Nephron progenitor cell (in vitro differentiated cells): ENCODE measurements around the gene HSDL1.
A peak's percentile ranks its signal among the peaks of the same experiment; 100 is the strongest.

Experiments used
- DNase-seq: peaks from one replicate; pipeline ENCODE4 v3.0.0; 2021
- H3K27ac Mint-ChIP-seq: 2 replicates; pipeline ENCODE4 v1.8.0; 2021; ENCODE audit warnings: mild to moderate bottlenecking, moderate library complexity, mixed read lengths
- H3K27me3 Mint-ChIP-seq: 2 replicates; pipeline ENCODE4 v1.8.0; 2021; ENCODE audit warnings: mild to moderate bottlenecking, low read depth, mixed read lengths; ENCODE audit not compliant: poor library complexity
- H3K36me3 Mint-ChIP-seq: 2 replicates; pipeline ENCODE4 v1.8.0; 2021; ENCODE audit warnings: low read depth, mixed read lengths
- H3K4me1 Mint-ChIP-seq: 2 replicates; pipeline ENCODE4 v1.8.0; 2021; ENCODE audit warnings: mixed read lengths
- H3K4me3 Mint-ChIP-seq: 2 replicates; pipeline ENCODE4 v1.8.0; 2021; ENCODE audit warnings: mild to moderate bottlenecking, moderate library complexity, mixed read lengths
- H3K9me3 Mint-ChIP-seq: 2 replicates; pipeline ENCODE4 v1.8.0; 2021; ENCODE audit warnings: mild to moderate bottlenecking, moderate library complexity, mixed read lengths
- TF ChIP-seq, protein P1 (sequence below): fragments of 200-600 bp; sonication (generic); IDR thresholded peaks from 2 replicates; pipeline ENCODE4 v1.5.0; 2021; ENCODE audit warnings: antibody characterized with exemption

The HSDL1 gene

GRCh38 chr16:84093879-84094270, 51.1 kb downstream of the HSDL1 start:
- no peaks in the 10 kb centered on the region for H3K4me1 Mint-ChIP-seq
- H3K9me3 Mint-ChIP-seq, result no peaks in the 10 kb centered on the region
- no peak overlapping the region for H3K4me3 Mint-ChIP-seq
- H3K27me3 Mint-ChIP-seq, result no peaks in the 10 kb centered on the region
- peak overlapping the region; percentile 42 for H3K27ac Mint-ChIP-seq
- TF ChIP-seq, protein P1, sequence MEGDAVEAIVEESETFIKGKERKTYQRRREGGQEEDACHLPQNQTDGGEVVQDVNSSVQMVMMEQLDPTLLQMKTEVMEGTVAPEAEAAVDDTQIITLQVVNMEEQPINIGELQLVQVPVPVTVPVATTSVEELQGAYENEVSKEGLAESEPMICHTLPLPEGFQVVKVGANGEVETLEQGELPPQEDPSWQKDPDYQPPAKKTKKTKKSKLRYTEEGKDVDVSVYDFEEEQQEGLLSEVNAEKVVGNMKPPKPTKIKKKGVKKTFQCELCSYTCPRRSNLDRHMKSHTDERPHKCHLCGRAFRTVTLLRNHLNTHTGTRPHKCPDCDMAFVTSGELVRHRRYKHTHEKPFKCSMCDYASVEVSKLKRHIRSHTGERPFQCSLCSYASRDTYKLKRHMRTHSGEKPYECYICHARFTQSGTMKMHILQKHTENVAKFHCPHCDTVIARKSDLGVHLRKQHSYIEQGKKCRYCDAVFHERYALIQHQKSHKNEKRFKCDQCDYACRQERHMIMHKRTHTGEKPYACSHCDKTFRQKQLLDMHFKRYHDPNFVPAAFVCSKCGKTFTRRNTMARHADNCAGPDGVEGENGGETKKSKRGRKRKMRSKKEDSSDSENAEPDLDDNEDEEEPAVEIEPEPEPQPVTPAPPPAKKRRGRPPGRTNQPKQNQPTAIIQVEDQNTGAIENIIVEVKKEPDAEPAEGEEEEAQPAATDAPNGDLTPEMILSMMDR, result no peak
- H3K36me3 Mint-ChIP-seq, result peaks cover 60% of the 10 kb centered on the region
- DNase-seq, result no peak

DNA sequence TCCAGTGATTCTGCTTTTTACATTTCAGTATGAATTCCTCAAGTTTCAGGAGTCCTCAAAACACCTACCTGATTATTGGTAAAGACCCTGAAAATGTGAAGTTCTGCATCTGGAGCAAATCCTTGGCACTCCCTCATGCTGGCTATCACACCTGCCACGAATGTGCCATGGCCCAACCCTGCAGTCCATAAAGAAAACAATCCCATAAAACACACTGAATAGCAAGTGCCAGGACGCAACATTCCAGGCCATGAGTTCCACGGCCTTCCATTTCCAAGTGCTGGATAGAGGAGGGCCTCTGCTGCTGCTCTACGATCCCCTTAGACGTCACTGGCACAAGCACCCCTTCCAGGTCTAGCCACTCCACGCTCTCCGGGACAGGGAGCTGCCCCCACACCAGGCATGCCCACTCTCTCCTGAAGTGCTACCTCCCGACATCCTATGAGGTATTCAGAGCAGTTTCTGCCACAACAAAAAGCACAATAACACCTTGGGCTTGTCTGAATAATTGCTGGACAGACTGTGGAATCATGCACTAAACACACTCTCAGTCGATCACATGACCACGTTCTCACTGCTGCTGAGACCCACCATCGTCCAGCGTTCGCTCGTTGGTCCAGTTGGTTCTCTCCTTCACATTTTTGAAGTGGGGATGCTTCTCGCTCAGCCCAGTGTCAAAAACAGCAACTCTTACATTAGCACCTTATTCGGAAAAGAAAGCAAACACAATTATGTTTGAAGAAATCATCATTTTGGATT, 51.7 kb downstream of the HSDL1 start:
- no peak overlapping the region for H3K4me3 Mint-ChIP-seq
- no peaks in the 10 kb centered on the region for H3K4me1 Mint-ChIP-seq
- no peak for DNase-seq
- TF ChIP-seq, protein P1, result no peak
- peak overlapping the region; percentile 93 for H3K27ac Mint-ChIP-seq
- no peaks in the 10 kb centered on the region for H3K27me3 Mint-ChIP-seq
- no peaks in the 10 kb centered on the region for H3K9me3 Mint-ChIP-seq
- peaks cover 59% of the 10 kb centered on the region for H3K36me3 Mint-ChIP-seq

- no peaks in the 10 kb centered on the region for H3K9me3 Mint-ChIP-seq
- H3K4me3 Mint-ChIP-seq, result no peak overlapping the region
- DNase-seq, result no peak
- H3K4me1 Mint-ChIP-seq, result no peaks in the 10 kb centered on the region
- peaks cover 58% of the 10 kb centered on the region for H3K36me3 Mint-ChIP-seq
- H3K27ac Mint-ChIP-seq, result peak overlapping the region; percentile 17
- no peaks in the 10 kb centered on the region for H3K27me3 Mint-ChIP-seq
- TF ChIP-seq, protein P1, result no peak
These were observed 53.5 kb downstream of the HSDL1 start for GRCh38 chr16:84091460-84091859.

- H3K9me3 Mint-ChIP-seq, result no peaks in the 10 kb centered on the region
- H3K4me3 Mint-ChIP-seq, result no peak overlapping the region
- peaks cover 59% of the 10 kb centered on the region for H3K36me3 Mint-ChIP-seq
- no peaks in the 10 kb centered on the region for H3K27me3 Mint-ChIP-seq
- TF ChIP-seq, protein P1, result no peak
- H3K4me1 Mint-ChIP-seq, result no peaks in the 10 kb centered on the region
- no peak overlapping the region for H3K27ac Mint-ChIP-seq
- DNase-seq, result no peak
These were observed 54.8 kb downstream of the HSDL1 start for GRCh38 chr16:84090211-84090610.

DNA sequence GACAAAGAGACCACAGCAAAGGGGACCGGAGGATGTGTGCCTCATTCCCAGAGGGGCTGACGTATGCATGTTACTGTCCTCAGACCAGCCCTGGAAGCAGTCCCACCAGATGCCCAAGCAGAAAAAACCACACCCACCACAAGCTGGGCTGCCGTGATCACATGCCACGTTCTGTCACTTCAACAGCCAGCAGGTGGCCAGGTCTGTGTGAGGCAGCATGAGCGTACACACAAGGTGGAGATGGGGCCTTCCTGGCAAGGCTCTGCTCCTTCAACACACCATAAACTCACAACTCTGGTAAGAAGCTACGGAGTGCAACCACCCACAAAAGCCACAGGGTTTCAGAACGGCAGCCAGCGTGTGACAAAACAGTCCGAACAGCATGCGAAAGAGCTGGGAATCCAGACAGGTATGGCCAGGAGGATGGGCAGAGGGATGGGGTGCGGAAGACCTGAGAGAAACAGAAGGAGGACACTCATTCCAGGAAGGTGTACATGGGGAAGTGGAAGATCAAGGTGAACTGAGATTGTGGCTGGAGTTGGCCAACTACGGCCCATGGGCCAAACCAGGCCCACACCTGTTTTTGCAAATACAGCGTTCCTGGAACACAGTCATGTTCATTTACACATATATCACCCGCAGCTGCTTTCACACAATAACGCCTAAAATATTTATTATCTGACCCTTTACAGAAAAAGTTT, 56.1 kb downstream of the HSDL1 start:
- TF ChIP-seq, protein P1, result no peak
- H3K4me3 Mint-ChIP-seq, result no peak overlapping the region
- H3K4me1 Mint-ChIP-seq, result no peaks in the 10 kb centered on the region
- H3K36me3 Mint-ChIP-seq, result peaks cover 59% of the 10 kb centered on the region
- no peak for DNase-seq
- H3K27ac Mint-ChIP-seq, result no peak overlapping the region
- H3K27me3 Mint-ChIP-seq, result no peaks in the 10 kb centered on the region
- H3K9me3 Mint-ChIP-seq, result no peaks in the 10 kb centered on the region
